ENCODE measurements around the gene DRC7.

The DRC7 gene

DNA sequence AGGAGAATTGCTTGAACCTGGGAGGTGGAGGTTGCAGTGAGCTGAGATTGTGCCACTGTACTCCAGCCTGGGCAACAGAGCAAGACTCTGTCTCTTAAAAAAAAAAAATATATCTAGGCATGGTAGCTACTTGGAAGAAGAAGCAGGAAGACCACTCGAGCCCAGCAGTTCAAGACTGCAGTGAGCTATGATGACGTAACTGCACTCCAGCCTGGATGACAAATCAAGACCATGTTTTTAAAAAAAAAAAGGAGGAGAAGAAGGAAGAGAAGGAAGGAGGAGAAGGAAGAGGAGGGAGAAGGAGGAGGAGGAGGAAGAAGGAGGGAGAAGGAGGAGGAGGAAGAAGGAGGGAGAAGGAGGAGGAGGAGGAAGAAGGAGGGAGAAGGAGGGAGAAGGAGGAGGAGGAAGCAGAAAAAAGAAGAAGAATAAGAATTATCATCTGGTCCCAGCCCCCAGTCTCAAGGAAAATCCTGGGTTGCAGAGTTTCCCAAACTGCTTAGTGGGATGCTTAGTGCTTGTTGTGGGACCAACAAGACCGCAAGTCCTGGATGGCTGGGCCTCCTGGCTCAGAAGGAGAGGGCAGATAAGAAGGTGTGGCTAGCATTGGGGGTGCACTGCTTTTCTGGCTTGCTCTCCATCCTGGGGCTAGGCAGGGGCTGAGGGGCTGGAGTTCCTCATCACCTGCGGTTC is 3.7 kb upstream of the DRC7 start:
- DNase-seq (ENCODE audit: low spot score) = no peak

GRCh38 chr16:57692636-57693035 is 2.0 kb upstream of the DRC7 start:
- DNase-seq (ENCODE audit: low spot score) = no peak

DNA sequence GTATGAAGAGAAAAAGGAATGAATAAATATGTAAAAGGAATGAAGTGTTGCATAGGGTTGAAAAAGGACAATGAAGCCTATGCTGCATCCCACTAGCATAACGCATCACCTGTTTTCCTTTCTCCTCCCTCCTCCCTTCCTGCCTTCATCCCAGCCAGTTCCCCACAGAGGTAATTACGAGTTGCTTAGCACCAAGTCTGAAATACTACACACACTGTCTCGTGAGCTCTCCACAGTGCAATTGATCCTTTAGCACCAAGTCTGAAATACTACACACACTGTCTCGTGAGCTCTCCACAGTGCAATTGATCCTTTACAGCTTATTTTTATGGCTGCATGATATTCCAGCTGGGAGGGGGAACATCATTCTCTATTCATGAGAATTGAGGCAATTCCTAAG is 1.1 kb upstream of the DRC7 start:
- no peak for DNase-seq (ENCODE audit: low spot score)

- DNase-seq (ENCODE audit: low spot score) = no peak
Measured at GRCh38 chr16:57694231-57694724, 328 bp upstream of the DRC7 start.

- no peak for DNase-seq (ENCODE audit: low spot score)
Measured at GRCh38 chr16:57695680-57696069, 1.1 kb downstream of the DRC7 start.

GRCh38 chr16:57696240-57696639 is 1.6 kb downstream of the DRC7 start:
- no peak for DNase-seq (ENCODE audit: low spot score)

DNA sequence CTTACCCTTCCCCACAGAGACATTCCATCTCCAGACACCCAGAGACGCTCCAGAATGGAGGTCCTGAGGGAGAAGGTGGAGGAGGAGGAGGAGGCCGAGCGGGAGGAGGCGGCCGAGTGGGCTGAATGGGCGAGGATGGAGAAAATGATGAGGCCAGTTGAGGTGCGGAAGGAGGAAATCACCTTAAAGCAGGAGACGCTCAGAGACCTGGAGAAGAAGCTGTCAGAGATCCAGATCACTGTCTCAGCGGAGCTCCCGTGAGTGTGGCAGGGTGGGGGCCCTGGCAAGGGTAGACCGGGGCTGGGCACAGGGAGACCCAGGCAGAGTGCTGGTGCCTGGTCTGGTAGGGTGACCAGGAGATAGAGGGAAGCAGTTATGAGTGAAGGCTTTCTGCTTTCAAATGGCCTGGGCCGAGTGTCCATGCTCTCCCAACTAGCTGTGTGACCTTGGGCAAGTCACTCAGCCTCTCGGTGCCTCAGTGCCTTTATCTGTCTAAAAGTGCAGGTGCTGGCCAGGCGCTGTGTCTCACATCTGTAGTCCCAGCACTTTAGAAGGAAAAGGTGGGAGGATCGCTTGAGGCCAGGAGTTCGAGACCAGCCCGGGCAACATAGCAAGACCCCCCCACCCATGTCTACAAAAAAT is 3.4 kb downstream of the DRC7 start:
- DNase-seq (ENCODE audit: low spot score) = no peak

GRCh38 chr16:57698812-57699405 is 4.3 kb downstream of the DRC7 start:
- no peak for DNase-seq (ENCODE audit: low spot score)

DNA sequence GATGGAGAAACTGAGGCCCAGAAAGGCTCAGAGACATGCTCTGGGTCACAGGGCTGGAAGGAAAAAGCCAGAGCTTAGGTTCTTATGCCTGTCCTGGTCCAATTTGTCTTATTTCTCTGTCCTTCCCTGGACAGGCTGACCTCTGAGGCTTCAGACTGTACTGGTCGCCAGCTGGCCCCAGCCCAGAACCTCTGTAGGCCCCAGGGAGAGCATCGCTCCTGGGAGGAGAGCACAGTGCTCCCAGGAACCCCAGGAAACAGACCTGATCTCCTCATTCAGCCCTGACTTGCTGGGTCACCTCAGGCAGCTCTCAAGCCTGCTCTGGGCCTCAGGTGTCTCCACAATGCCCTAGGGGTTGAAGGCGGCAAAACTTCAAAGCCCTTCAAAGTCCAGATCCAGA is 4.9 kb downstream of the DRC7 start:
- no peak for DNase-seq (ENCODE audit: low spot score)

GRCh38 chr16:57699899-57700298 is 5.3 kb downstream of the DRC7 start:
- no peak for DNase-seq (ENCODE audit: low spot score)

- DNase-seq (ENCODE audit: low spot score) = no peak
Measured at GRCh38 chr16:57700781-57701551, 6.4 kb downstream of the DRC7 start.

DNA sequence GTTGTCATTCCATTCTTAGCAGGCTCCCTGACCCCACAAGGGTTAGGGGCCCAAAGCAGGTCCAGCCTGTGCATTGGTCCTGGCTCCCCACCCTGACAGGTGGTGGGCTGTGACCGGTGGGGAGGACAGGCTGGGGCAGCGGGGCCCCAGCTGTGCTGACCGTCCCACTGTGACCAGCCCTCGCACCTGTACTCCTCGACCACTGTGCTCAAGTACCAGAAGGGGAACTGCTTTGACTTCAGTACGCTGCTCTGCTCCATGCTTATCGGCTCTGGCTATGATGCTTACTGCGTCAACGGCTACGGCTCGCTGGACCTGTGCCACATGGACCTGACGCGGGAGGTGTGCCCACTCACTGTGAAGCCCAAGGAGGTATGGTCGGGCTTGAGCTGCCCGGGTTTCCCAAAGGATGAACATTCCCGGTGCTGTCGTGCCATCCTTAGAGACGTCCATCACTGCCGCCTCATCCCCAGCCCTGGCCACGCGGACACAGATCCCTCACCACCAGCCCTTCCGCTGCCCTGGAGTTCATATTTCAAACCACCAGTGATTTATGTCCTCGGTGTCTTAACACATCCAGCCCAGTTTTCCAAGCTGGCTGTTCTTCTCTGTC is 7.3 kb downstream of the DRC7 start:
- DNase-seq (ENCODE audit: low spot score) = no peak

- no peak for DNase-seq (ENCODE audit: low spot score)
Measured at GRCh38 chr16:57703416-57704010, 8.9 kb downstream of the DRC7 start.

DNA sequence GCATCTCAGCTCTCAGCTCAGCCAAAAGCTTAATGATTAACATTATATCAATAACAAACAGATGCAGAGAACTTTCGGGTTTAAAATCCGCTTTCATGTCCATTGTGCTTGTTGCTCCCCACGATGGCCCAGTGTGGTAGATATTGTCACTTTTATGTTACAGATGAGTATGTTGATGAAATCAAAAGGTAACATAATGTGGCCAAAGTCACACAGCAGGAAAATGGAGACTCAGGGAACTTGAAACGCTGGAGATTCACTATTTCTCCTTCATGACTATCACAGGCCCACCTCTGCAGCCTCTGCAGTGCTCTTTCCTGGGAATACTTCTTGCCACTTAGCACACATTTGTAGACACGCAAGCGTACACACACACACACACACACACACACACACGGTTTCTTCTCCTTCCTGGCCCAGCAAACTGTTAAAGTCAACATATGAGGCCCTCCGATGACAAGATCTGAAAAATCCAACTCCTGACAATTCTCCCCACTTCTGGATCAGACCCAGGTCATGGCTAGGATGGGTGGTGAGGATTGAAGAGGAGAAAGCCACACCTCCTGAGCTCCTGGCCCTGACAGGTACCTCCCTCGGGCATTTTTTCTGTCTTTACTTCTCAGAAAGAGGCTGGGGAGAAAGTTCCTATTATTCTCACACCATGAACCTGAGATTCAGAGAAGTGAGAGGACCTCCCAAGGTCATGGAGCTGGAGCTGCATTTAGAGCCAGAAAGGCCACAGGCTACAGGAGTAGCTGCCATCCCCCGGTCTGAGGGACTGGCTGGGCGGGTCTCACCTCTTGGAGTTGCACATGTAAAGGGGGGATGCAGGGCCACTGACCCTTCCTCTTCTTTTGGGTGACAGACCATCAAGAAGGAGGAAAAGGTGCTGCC is 9.7 kb downstream of the DRC7 start:
- DNase-seq (ENCODE audit: low spot score) = no peak

DNA sequence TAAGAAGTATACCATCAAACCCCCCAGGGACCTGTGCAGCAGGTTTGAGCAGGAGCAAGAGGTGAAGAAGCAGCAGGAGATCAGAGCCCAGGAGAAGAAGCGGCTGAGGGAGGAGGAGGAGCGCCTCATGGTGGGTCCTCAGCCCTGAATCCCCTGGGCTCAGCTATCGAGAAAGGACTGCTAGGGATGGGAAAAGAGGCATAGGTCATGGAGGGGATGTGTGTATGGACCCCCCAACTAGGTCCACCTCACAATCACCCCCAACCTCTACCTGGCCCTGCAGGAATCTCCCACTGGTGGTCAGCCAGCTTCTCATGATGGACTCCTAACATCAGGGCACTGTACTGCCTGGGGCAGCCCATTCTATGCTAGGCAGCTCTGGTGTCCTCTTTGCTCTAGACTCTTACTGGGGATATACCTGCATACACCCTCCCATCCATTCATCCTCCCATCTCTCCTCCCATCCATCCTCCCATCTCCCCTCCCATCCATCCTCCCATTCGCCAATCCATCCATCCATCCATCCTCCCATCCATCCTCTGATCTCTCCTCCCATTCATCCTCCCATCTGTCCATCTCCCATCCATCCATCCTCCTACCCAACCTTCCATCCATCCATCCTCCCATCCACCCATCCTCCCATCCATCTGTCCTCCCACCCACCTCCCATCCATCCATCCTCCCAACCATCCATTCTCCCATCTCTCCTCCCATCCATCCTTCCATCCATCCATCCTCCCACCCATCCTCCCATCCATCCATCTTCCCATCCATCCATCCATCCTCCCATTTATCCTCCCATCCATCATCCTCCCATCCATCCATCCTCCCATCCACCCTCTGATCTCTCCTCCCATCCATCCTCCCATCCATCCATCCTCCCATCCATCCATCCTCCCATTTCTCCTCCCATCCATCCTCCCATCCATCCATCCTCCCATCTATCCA is 10.6 kb downstream of the DRC7 start:
- no peak for DNase-seq (ENCODE audit: low spot score)

- no peak for DNase-seq (ENCODE audit: low spot score)
Measured at GRCh38 chr16:57706717-57707116, 12.1 kb downstream of the DRC7 start.

DNA sequence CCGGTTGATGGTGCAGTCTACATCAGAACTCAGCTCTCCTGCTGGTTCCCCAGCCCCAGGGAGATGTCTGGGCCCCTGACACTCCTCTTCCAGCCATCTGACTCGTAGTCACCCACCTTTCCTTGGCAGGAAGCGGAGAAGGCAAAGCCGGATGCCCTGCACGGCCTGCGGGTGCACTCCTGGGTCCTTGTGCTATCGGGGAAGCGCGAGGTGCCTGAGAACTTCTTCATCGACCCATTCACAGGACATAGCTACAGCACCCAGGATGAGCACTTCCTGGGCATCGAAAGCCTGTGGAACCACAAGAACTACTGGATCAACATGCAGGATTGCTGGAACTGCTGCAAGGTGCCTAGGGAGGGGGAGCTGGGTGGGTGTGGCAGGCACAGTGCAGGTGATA is 12.7 kb downstream of the DRC7 start:
- DNase-seq (ENCODE audit: low spot score) = no peak

DNA sequence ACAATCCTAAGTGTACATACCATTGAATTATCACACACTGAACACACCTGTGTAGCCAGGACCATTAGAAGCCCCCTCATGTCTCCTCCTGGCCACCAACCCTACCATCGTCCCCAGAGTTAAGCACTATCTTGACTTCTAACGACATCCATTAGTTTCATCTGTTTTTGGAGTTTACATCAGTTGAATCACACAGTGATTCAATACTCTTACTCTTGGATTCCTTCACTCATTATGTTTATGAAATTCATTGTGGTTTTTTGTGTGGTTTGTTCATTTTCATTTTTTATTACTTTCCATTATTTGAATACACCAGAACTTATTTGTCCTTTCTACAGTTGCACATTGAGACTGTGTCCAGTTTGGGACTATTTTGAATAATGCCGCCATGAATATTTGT is 13.6 kb downstream of the DRC7 start:
- DNase-seq (ENCODE audit: low spot score) = no peak

DNA sequence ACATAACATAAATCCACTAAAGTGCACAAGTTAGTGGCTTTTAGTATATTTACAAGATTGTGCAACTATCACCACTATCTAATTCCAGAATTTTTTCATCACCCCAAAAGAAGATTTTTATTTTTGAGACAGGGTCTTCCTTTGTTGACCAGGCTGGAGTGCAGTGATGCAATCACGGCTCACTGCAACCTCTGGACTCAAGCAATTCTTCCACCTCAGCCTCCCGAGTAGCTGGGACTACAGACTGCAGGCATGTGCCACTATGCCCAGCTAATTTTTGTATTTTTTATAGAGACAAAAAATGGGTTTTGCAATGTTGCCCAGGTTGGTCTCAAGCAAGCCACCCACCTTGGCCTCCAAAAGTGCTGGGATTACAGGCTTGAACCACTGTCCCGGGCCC is 15.1 kb downstream of the DRC7 start:
- no peak for DNase-seq (ENCODE audit: low spot score)

DNA sequence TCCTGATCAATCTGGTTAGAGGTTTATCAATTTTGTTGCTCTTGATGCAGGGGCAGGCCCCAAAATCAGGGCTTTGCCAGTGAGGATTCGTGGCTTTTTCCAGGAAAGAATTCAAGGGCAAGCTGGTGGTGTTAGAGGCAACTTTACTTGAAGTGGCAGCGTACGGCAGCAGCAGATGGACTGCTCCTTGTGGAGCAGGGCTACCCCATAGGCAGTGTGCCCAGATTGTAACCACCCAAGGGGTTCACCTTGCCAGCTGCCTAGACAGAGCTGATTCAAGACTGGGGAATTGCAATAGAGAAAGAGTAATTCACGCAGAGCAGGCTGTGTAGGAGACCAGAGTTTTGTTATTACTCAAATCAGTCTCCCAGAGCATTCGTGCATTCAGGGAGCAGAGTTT is 16.7 kb downstream of the DRC7 start:
- peak; percentile 7 for DNase-seq (ENCODE audit: low spot score)

Data from pons (tissue), 1 donor.